Right ventricle myocardium inferior (tissue), 1 donor: ENCODE results near the gene B4GALT1. TPM values are rescaled to one million over a fixed set of nuclear protein-coding genes. Genes with fewer than 3 reads are reported as not detected.

Experiments used
- ATAC-seq: fragments of 200-7000 bp; cut with Tn5 transposase; one replicate; pipeline ENCODE4 v1.9.1; 2020; ENCODE audit warnings: mild to moderate bottlenecking, moderate library complexity
- DNase-seq: peaks from one replicate; pipeline ENCODE4 v3.0.0; 2021; ENCODE audit errors: missing footprints
- intact Hi-C: fragments of 100-400 bp; cut with DNase I; formaldehyde crosslinking; loops from one replicate; pipeline ENCODE4 v1.11.0; 2022
- total RNA-seq: library from RNA; stranded (reverse); fragmentation: NEBNext Ultra II Directional; extraction: Animal tissue kit (Norgen Biotek cat#: 25700); gene quantifications from one replicate; pipeline ENCODE4 v1.2.1, GENCODE V29; 2021
- donor health status: DM: no; HTN: yes; CAD: no; lungs with severe emphysema.

The B4GALT1 gene
- total RNA-seq, 1 donor from 2014 or later = 43.6 TPM

- intact Hi-C loops = no loop called here
- no peak for DNase-seq
- ATAC-seq = peak; percentile 77
These were observed 16.1 kb downstream of the B4GALT1 start for GRCh38 chr9:33151007-33151557.

- ATAC-seq (peak; percentile 9), DNase-seq (no peak)
- intact Hi-C loops = no loop called here
These were observed 18.6 kb downstream of the B4GALT1 start for GRCh38 chr9:33148367-33149014.

DNA sequence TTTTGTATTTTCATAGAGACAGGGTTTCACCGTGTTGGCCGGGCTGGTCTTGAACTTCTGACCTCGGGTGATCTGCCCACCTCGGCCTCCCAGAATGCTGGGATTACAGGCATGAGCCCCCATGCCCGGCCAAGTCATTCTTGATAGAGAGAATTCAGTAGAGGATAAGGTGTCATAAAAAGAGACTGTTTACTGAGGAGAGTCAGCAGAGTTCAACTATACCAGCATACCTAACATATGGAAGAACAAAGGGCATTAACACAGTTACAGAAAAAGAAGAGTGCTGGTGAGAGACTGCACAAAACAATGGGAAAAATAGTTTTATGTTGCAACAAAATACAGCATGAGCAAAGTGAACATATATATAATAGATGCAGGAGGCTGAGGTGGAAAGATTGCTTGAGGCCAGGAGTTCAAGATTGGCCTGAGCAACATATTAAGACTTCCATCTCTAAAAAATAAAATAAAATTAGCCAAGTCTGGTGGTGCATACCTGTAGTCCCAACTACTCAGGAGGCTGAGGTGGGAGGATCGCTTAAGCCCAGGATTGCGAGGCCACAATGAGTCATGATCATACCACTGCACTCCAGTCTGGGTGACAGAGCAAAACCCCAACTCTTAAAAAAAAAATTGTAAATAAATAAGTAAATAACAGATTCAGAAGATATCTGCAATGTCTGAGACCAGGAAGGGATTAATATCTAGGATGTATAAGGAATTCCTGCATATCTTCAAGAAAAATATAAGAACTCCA is 19.5 kb downstream of the B4GALT1 start:
- intact Hi-C loops = no loop called here
- no peak for DNase-seq
- ATAC-seq = no peak

DNA sequence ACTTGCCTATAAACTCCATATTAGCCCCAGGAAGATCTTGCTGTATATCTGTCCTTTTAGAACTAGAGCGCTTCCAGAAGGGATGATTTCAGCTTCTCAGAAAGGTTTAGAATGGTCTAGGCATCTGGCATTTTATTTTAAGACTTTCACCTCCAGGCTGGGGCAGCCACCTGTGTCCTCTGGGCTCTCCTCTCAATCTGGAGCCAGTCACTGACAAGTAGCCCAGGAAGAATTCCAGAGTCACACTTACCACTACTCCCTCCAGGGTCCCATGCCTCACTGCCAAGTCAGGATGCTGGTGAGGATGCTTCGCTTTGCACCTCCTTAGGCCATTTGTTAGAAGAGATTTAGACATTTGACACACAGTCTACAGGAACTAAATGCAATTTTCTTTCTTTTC is 20.8 kb downstream of the B4GALT1 start:
- intact Hi-C loops = no loop called here
- DNase-seq = no peak

GRCh38 chr9:33144551-33144950 is 22.6 kb downstream of the B4GALT1 start:
- ATAC-seq (no peak), DNase-seq (no peak)
- intact Hi-C loops = no loop called here

More for the DNA sequence above, 20.8 kb downstream of the B4GALT1 start:
- no peak for ATAC-seq

- intact Hi-C loops = no loop called here
- no peak for DNase-seq
- no peak for ATAC-seq
These were observed 23.9 kb downstream of the B4GALT1 start for GRCh38 chr9:33143241-33143661.

DNA sequence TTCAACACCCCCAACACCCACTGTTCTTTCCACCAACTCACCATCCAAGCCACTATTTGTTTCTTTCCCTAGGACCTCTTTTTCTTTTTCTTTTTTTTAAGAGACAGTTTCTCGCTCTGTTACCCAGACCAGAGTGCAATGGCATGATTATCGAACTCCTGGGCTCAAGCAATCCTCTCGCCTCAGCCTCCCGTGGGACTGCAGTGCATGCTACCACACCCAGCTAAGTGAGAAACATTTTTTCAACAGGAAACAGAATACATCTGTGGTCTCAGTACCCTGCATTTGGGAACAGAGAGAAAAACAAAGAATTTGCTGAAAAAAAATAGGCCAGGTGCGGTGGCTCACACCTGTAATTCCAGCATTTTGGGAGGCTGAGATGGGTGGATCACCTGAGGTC is 24.6 kb downstream of the B4GALT1 start:
- no peak for ATAC-seq
- intact Hi-C loops = no loop called here
- no peak for DNase-seq

DNA sequence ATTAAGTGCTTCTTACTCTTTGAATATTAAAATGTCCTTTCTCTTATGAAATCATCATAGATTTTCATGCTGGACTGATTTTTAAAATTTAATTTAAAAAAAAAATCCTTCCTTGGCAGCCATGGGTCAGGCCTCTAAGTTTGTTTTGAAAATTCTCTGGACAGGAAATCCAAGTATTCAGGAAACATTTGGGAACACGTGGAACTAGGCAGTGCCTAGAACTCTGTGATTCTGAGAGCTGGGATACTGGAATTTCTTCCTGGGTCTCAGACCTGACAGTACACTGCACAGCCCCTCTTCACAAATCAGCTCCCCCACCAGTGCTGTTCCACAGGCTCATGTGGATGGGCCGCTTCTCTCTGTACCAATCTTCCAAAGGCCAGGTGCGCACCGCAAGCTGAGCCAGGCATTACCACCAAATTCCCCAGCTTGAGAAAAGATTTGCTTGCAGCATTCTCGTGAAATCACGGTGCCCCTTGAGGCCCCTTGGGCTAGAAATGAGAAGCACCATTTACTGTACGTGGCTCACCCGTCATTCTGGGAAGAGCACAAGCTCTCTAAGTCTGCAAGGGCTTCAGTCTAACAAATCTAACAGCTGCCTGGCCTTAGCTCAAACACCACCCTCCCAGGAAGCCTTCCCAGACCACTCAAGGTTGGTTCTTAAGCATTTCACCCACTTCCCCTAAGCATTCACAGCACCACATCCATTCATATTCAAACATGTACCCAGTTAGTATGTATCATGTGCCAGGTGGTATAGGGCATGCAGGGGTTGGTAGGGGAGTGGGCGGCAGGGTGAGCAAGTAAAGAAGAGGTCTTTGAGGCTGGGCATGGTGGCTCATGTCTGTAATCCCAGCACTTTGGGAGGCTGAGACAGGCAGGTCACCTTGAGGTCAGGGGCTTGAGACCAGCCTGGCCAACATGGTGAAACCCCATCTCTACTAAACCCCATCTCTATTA is 26.5 kb downstream of the B4GALT1 start:
- peak; percentile 17 for ATAC-seq
- intact Hi-C loops = no loop called here
- no peak for DNase-seq

GRCh38 chr9:33139421-33140228 is 27.5 kb downstream of the B4GALT1 start:
- ATAC-seq (peak; percentile 86), DNase-seq (peak; percentile 91)
- intact Hi-C loops = loop anchor here (2.0 kb wide), 1 partner anchor 25 kb away; no protein-coding TSS in a partner anchor

DNA sequence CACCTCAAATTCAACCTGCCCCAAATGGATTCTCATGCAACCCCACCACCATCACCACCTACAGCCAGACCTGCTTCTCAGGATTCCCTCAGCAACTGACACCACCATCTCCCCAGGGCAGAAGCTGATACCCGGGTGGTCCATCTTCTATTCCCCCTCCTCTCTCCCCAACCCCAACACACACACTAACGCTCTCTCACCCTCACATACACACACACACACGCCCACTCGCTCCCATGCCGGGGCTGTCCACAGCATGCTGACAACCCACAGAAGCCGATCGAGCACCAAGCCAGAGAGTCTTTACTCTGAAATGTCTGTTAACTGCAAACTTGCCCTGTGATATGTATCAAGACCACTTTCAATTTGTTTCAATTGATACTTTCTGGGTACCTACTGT is 28.4 kb downstream of the B4GALT1 start:
- intact Hi-C loops = loop anchor here (2.0 kb wide), 1 partner anchor 26 kb away; no protein-coding TSS in a partner anchor
- DNase-seq (no peak), ATAC-seq (no peak)

- ATAC-seq = no peak
- intact Hi-C loops = loop anchor here (2.0 kb wide), 1 partner anchor 27 kb away; no protein-coding TSS in a partner anchor
- DNase-seq = no peak
These were observed 29.3 kb downstream of the B4GALT1 start for GRCh38 chr9:33137781-33138264.

DNA sequence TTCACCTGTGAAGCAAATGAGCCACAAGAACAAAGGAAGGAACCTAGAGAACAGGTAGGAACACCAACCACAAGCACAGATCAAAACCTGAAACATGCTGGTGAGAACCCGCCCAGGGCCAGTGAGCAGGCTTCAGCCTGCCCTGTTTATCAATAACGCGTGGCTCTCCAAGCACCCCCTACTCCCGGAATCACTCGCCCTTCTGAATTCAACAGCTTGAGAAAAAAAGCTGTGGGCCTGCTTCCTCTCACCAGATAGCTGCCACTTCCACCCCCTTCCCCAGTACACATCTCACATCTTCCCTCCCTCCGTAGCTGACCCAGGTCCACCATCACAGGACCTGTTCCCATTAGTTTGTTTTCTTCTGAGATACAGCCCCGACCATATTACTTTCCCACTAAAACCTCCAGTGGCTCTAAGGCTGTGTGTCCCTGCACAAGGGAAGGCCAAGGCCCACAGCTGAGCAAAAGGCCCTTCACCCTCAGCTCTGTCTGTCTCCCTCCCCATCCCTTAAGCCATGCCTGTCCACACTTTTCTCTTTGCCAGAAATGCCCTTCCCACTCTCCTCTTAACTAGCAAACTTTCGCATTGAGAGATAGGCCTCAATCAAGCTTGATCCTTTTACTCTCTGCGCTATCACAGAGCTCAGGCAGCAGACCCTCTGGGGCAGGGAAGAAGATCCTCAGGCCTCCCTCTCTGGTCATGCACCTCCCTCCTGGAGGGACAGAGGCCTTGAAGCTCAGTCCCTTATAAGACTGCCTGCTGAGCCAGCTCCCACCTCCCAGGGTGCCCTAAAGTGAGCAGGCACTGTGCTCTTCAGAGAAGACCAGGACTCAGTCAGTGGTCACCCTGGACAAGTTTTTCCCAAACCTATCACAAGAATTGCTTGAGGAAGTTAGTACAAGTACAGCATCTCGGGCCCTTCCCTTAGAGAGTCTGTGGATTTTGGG is 30.1 kb downstream of the B4GALT1 start:
- no peak for ATAC-seq
- DNase-seq = no peak
- intact Hi-C loops = no loop called here

DNA sequence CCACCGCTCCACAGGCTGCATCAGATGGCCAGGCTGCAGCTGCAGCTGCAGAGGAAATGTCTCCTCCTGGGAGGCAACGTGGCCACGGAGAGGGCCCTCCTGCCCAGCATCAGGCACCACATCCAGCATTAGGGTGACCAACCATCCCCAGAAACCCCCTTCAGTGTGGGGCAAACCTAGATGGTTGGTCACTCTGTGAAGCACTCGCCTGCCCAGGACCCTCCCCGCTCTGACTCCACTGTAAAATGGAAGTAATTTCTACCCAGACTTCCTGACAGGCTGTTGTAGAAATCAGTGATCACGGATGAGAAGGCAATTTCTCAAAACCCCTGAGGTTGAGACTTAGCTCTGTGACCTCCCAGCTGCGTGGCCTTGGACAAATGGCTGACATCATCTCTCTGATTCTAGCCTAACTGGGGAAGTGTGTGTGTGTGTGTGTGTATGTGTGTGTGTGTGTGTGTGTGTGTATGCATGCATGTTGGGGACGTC is 31.6 kb downstream of the B4GALT1 start:
- intact Hi-C loops = no loop called here
- no peak for ATAC-seq
- no peak for DNase-seq

GRCh38 chr9:33135031-33135461 is 32.1 kb downstream of the B4GALT1 start:
- intact Hi-C loops = no loop called here
- ATAC-seq = no peak

GRCh38 chr9:33133186-33133585 is 34.0 kb downstream of the B4GALT1 start:
- DNase-seq = no peak
- intact Hi-C loops = no loop called here
- no peak for ATAC-seq

More at GRCh38 chr9:33135031-33135461, 32.1 kb downstream of the B4GALT1 start:
- DNase-seq = no peak
